GM12878 (cell line): Measurements from ENCODE around the gene VIPR2.

Experiments
- CEBPZ ChIP-seq: fragments of 150-350 bp; IDR thresholded peaks from 2 replicates; pipeline ENCODE4 v1.6.1; 2016; ENCODE audit warnings: low read depth, low read length
- CREM ChIP-seq: IDR thresholded peaks from 2 replicates; pipeline ENCODE4 v1.6.1; 2014; ENCODE audit warnings: antibody characterized with exemption, low read depth
- CTCF ChIP-seq, 3 experiments: IDR thresholded peaks in 2 of 3; conservative IDR thresholded peaks in 1 of 3; 2 replicates each; pipeline ENCODE4 v1.5.1; 2011; ENCODE audit warnings: low read depth in 3 of 3, low read length in 3 of 3, mild to moderate bottlenecking in 3 of 3, control low read depth in 2 of 3, moderate library complexity in 2 of 3, inconsistent platforms in 1 of 3, mixed read lengths in 1 of 3; ENCODE audit not compliant: control insufficient read depth in 2 of 3, insufficient read depth in 1 of 3; ENCODE audit errors: extremely low read depth in 1 of 3
- EGR1 ChIP-seq, 2 experiments: IDR thresholded peaks; 1 replicate in 1 of 2; 2 replicates in 1 of 2; pipeline ENCODE4 v1.6.1; 2011 to 2012; ENCODE audit warnings: low read depth in 2 of 2, low read length in 2 of 2, borderline replicate concordance in 1 of 2, mild to moderate bottlenecking in 1 of 2, moderate library complexity in 1 of 2
- IRF3 ChIP-seq: fragments of 450-650 bp; IDR thresholded peaks from 2 replicates; pipeline ENCODE4 v1.6.1; 2014; ENCODE audit warnings: mild to moderate bottlenecking
- MEF2A ChIP-seq: IDR thresholded peaks from 2 replicates; pipeline ENCODE4 v1.6.1; 2011; ENCODE audit warnings: low read depth, mild to moderate bottlenecking, low read length, moderate library complexity; ENCODE audit not compliant: insufficient read depth
- PAX8 ChIP-seq: fragments of 450-650 bp; IDR thresholded peaks from 2 replicates; pipeline ENCODE4 v1.6.1; 2017; ENCODE audit warnings: mild to moderate bottlenecking, moderate library complexity
- POLR2AphosphoS2 ChIP-seq: IDR thresholded peaks from 2 replicates; pipeline ENCODE4 v1.6.1; 2011; ENCODE audit warnings: low read depth, mild to moderate bottlenecking, low read length, improper control_type of control experiment, moderate library complexity
- RAD21 ChIP-seq: IDR thresholded peaks from 2 replicates; pipeline ENCODE4 v1.6.1; 2011; ENCODE audit warnings: mild to moderate bottlenecking, low read depth, low read length, moderate library complexity; ENCODE audit not compliant: insufficient read depth
- REST ChIP-seq: IDR thresholded peaks from 2 replicates; pipeline ENCODE4 v1.6.1; 2012; ENCODE audit warnings: mild to moderate bottlenecking, low read depth, low read length
- TCF7 ChIP-seq: IDR thresholded peaks from 2 replicates; pipeline ENCODE4 v1.6.1; 2014; ENCODE audit warnings: antibody characterized with exemption, borderline replicate concordance
- YBX1 ChIP-seq: fragments of 450-650 bp; IDR thresholded peaks from 2 replicates; pipeline ENCODE4 v1.6.1; 2016; ENCODE audit warnings: antibody characterized with exemption

- TF ChIP-seq CTCF (IDR thresholded peaks at IDR 0.05 in 2 of 3, conservative IDR thresholded peaks at IDR 0.05 in 1 of 3; ENCODE audit: control insufficient read depth in 2 of 3, extremely low read depth in 1 of 3, insufficient read depth in 1 of 3, low read depth in 3 of 3, low read length in 3 of 3) = no peak
- TF ChIP-seq TCF7 = no peak
- no peak for TF ChIP-seq POLR2AphosphoS2
- TF ChIP-seq PAX8 = no peak
- no peak for TF ChIP-seq EGR1 (IDR thresholded peaks at IDR 0.05; ENCODE audit: borderline replicate concordance in 1 of 2, low read depth in 2 of 2, low read length in 2 of 2)
- no peak for TF ChIP-seq CEBPZ
- no peak for TF ChIP-seq YBX1
- TF ChIP-seq CREM = no peak
- TF ChIP-seq REST = no peak
- no peak for TF ChIP-seq RAD21
- TF ChIP-seq MEF2A = no peak
- no peak for TF ChIP-seq IRF3
Measured at GRCh38 chr7:159147246-159147645, 2.6 kb upstream of the VIPR2 start.
